Measurements from ENCODE around the gene PACSIN2.
A peak's percentile ranks its signal among the peaks of the same experiment; 100 is the strongest.
"Not testable (repeated sequence)": the region's sequence is repeated elsewhere in the genome, so short reads cannot be mapped to it uniquely, and the experiment has no call there.

PACSIN2 gene

DNA sequence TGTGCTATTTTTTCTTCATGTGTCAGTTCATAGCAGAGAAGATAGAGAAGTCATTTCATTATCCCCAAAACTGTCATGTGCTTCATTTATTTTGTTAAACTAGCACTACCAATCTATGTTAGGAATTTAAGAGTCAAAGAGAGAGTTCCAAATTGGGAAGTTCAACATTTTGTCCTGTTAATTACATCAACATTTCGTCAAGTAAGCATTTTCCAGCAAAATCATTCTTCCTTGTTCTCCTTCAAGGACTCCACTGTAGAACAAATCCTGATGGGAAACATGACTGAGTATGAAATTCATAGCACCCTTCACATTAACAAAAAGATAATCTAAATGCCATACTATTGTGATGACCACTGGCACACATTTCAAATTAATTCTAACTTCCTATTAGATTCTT, 59.1 kb downstream of the PACSIN2 start:
- TF ChIP-seq ZFX (IDR thresholded peaks at IDR 0.05; ENCODE audit: borderline replicate concordance), result no peak
- no peak for TF ChIP-seq CTCF (IDR thresholded peaks at IDR 0.05)
- peak overlapping the region; percentile 87 for H3K27ac ChIP-seq

DNA sequence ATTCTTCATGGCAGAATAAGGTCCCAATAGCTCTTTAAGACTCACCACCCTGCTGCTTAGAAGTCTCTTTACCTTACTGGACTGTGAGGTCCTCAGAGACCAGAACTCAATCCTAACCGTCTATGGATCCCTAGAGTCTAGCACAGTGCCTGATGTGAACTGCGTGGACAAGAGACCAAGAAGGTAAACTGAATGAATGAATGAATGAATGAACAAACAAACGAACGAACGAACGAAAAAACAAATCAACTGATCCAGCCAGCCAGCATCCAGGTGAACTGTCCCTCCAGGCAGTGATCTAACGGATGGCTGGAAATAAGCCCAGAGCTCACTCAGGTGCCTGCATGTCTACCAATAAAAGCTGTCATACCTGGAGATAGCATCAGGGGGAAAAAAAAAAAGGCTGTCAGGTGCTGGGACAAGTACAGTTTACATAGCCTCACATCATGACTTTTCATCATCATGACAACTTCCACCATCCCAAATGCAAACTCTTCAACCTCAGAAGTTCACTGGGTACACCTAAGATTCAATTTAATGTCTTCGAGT, 59.8 kb downstream of the PACSIN2 start:
- TF ChIP-seq ZFX (IDR thresholded peaks at IDR 0.05; ENCODE audit: borderline replicate concordance) (no peak), CTCF (IDR thresholded peaks at IDR 0.05) (no peak)
- H3K27ac ChIP-seq, result peak overlapping the region; percentile 87

DNA sequence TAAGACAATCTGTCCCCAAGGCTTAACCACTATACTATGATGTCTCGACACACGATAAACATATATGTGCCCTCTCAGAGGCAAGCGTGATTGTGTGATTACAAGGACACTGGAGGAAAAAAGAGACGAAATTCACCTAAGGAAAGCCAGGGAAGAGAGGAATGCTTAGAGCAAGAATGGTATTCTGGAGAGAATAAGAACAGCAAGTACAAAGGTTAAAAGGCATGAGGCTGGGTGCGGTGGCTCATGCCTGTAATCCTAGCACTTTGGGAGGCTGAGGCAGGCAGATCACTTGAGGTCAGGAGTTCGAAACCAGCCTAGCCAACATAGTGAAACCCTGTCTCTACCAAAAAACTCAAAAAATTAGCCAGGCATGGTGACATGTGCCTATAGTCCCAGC, 61.2 kb downstream of the PACSIN2 start:
- not testable (repeated sequence) for H3K27ac ChIP-seq

DNA sequence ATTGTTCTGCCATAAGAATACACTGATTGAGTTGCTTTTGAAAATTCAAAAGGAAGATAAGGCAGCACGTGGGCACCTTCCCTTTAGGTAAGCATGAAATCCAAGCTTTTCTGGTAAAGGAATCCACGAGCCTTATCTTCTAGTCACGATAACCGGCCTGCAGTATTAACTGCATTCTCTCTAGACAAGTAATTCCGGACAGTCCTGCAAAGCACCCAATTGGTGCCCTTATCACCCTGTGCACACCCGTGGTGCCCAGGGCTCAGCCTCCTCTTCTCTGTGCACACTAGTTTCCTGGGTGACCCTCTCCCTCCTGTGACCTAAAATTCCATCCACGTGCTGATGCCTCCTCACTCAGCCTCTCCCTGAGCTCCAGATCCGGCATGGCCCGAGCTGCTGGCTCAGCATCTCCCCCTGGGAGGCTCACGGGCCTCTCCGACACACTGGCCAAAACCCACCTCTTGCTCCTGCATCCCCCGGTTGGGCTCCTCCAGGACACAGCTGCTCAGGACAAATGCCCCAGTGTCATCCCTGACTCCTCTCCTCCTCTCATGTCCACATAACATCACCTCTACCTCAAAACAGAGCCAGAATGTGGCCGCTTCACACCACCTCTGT, 63.7 kb downstream of the PACSIN2 start:
- TF ChIP-seq ZFX (IDR thresholded peaks at IDR 0.05; ENCODE audit: borderline replicate concordance), result no peak
- no peak for TF ChIP-seq CTCF (IDR thresholded peaks at IDR 0.05)
- no peak overlapping the region for H3K27ac ChIP-seq

DNA sequence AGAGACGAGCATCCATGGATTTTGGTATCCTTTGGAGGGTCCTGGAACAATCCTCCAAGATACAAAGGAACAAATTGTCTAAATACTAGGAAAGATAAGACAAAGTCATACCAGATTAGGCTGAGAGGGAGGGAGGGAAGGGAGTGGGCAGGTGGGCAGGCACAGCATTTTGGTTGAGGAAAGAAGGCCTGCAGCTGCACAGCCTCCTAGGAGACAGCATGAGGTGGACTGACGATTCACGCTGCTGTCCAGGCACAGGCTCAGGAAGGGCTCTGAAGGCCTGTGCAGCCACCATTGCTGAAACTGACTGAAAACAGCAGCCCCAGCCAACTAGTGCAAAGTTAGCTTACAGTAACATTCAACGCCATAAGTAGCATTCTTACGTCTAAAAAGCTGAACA, 64.7 kb downstream of the PACSIN2 start:
- H3K27ac ChIP-seq, result no peak overlapping the region
- no peak for TF ChIP-seq CTCF (IDR thresholded peaks at IDR 0.05)
- no peak for TF ChIP-seq ZFX (IDR thresholded peaks at IDR 0.05; ENCODE audit: borderline replicate concordance)

DNA sequence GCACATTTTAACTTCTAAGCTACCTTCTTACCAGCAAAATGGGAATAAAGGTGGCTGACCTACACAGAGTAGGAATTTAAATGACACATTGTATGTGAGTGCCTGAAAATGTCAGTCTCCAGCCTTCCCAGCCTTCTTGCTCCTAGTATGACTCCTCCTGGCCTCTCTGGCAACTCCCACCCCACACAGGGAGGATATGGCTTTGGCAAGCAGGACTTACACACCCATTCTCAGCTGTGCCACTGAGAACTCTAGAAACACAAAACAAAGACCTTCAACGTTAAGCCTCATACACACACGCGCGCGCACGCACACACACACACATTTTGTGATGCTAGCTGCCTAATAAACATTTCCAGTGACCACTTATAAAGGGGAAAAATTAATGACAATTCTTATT, 65.8 kb downstream of the PACSIN2 start:
- no peak overlapping the region for H3K27ac ChIP-seq
- no peak for TF ChIP-seq CTCF (IDR thresholded peaks at IDR 0.05)
- no peak for TF ChIP-seq ZFX (IDR thresholded peaks at IDR 0.05; ENCODE audit: borderline replicate concordance)

DNA sequence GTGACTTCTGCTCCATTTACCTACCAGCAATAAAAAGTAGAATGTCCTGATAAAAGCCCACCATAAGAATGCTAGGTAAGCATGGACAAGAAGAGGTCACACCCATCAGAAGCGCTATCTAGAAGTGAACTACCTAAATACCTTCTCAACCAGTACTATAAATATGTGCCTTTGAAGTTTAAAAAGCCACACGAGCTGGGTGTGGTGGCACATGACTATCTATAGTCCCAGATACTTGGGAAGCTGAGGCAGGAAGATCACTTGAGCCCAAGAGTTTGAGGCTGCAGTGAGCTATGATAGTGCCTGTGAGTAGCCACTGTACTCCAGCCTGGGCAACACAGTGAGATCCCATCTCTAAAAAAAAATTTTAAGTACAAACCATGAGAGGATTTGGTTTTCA, 66.7 kb downstream of the PACSIN2 start:
- TF ChIP-seq ZFX (IDR thresholded peaks at IDR 0.05; ENCODE audit: borderline replicate concordance) (no peak), CTCF (IDR thresholded peaks at IDR 0.05) (no peak)
- no peak overlapping the region for H3K27ac ChIP-seq
